Skeletal muscle tissue (tissue), 4 donors: ENCODE results near the gene CACNA2D3. TPM values are rescaled to one million over a fixed set of nuclear protein-coding genes. Genes with fewer than 3 reads are reported as not detected.
"Not testable (repeated sequence)": the region's sequence is repeated elsewhere in the genome, so short reads cannot be mapped to it uniquely, and the experiment has no call there.

Experiments used
- H3K27ac ChIP-seq: one replicate; pipeline ENCODE4 v1.7.0; 2013; ENCODE audit warnings: mild to moderate bottlenecking, low read depth, low read length, inconsistent platforms
- H3K27me3 ChIP-seq, 3 donors: one replicate each; pipeline ENCODE4 v1.7.0; 2013; ENCODE audit warnings: low read length in 3 of 3; ENCODE audit not compliant: control insufficient read depth in 3 of 3, insufficient read depth in 3 of 3
- H3K36me3 ChIP-seq, 3 donors: one replicate each; pipeline ENCODE4 v1.7.0; 2013; ENCODE audit warnings: low read length in 3 of 3; ENCODE audit not compliant: control insufficient read depth in 3 of 3, insufficient read depth in 3 of 3
- H3K4me1 ChIP-seq, 3 donors: one replicate each; pipeline ENCODE4 v1.7.0; 2013; ENCODE audit warnings: low read length in 3 of 3, mild to moderate bottlenecking in 3 of 3; ENCODE audit not compliant: control insufficient read depth in 3 of 3, insufficient read depth in 3 of 3
- H3K4me3 ChIP-seq, 3 donors: one replicate each; pipeline ENCODE4 v1.7.0; 2013; ENCODE audit warnings: low read length in 3 of 3
- H3K9ac ChIP-seq, 3 donors: one replicate each; pipeline ENCODE4 v1.7.0; 2013; ENCODE audit warnings: low read length in 3 of 3, mild to moderate bottlenecking in 3 of 3, moderate library complexity in 2 of 3, low read depth in 1 of 3
- H3K9me3 ChIP-seq, 3 donors: one replicate each; pipeline ENCODE4 v1.7.0; 2013; ENCODE audit warnings: low read length in 3 of 3; ENCODE audit not compliant: control insufficient read depth in 3 of 3
- total RNA-seq: library from RNA; depleted of rRNA; stranded (reverse); fragments of >200 nt; gene quantifications from one replicate; pipeline ENCODE4 v1.2.3, GENCODE V29; 2014
- donor health status: Osteomylitis.

The CACNA2D3 gene
- total RNA-seq, 1 donor from 2014 or later = 3.1 TPM

- Histone ChIP-seq H3K4me3 (no peak overlapping the region), H3K4me1 (no peaks in the 10 kb centered on the region), H3K27me3 (peaks cover 0 to 6% (median 0%) of the 10 kb centered on the region in 3 donors), H3K9ac (no peak overlapping the region), H3K9me3 (no peaks in the 10 kb centered on the region), H3K36me3 (no peaks in the 10 kb centered on the region), H3K27ac (no peak overlapping the region)
Measured at GRCh38 chr3:55091381-55092225, 969.3 kb downstream of the CACNA2D3 start.

DNA sequence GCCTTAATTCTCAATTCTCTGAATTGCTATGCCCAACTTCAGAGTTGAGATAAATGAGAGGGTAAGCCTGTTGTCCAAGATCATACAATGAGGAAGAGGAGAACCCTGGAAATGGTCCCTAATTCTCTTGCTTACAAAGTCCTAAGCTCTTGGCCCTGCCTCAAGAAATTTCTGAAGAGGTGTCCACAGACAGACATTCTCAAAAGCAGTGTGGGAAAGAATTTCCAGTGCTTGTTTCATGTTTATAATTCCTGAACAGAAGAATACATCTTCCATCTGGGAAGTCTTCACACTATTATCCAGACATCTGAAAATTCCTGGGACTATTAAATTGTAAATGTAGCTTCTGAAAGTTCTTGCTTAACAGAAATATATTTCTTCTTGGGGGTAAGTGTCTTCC lies 972.3 kb downstream of the CACNA2D3 start:
- Histone ChIP-seq H3K36me3 (no peaks in the 10 kb centered on the region), H3K4me3 (no peak overlapping the region), H3K27me3 (no peaks in the 10 kb centered on the region), H3K9me3 (no peaks in the 10 kb centered on the region), H3K9ac (no peak overlapping the region), H3K27ac (no peak overlapping the region), H3K4me1 (no peaks in the 10 kb centered on the region)

DNA sequence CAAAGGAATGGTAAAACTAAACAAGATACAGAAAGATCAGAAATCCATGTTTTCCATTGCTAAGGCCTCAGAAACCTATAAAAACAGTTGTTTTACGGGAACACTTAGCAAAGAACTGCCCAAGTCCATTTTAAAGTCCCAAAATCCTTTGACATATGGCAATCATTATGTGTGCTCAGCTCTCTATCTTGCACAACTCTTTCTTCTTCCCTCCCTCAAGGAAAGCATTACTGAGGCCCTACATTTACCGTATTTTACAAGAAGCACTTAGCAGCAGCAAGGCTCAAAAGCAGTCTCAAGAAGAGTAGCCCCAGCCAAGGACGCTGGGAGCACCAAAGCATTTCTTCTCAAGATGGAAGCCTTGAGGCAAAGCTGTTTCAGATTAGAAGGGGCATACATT lies 975.1 kb downstream of the CACNA2D3 start:
- no peaks in the 10 kb centered on the region for H3K27me3 ChIP-seq
- H3K36me3 ChIP-seq = no peaks in the 10 kb centered on the region
- no peak overlapping the region for H3K27ac ChIP-seq
- H3K9me3 ChIP-seq = no peaks in the 10 kb centered on the region
- no peak overlapping the region for H3K4me3 ChIP-seq
- no peaks in the 10 kb centered on the region for H3K4me1 ChIP-seq
- H3K9ac ChIP-seq = no peak overlapping the region

- Histone ChIP-seq H3K27ac (no peak overlapping the region), H3K36me3 (no peaks in the 10 kb centered on the region), H3K27me3 (no peaks in the 10 kb centered on the region), H3K4me1 (no peaks in the 10 kb centered on the region), H3K4me3 (no peak overlapping the region), H3K9ac (no peak overlapping the region), H3K9me3 (no peaks in the 10 kb centered on the region)
Measured at GRCh38 chr3:55105647-55106046, 983.3 kb downstream of the CACNA2D3 start.

GRCh38 chr3:55107187-55107586 lies 984.8 kb downstream of the CACNA2D3 start:
- Histone ChIP-seq H3K9me3 (no peaks in the 10 kb centered on the region), H3K9ac (no peak overlapping the region), H3K27ac (no peak overlapping the region), H3K4me1 (no peaks in the 10 kb centered on the region), H3K27me3 (no peaks in the 10 kb centered on the region), H3K4me3 (no peak overlapping the region), H3K36me3 (no peaks in the 10 kb centered on the region)

DNA sequence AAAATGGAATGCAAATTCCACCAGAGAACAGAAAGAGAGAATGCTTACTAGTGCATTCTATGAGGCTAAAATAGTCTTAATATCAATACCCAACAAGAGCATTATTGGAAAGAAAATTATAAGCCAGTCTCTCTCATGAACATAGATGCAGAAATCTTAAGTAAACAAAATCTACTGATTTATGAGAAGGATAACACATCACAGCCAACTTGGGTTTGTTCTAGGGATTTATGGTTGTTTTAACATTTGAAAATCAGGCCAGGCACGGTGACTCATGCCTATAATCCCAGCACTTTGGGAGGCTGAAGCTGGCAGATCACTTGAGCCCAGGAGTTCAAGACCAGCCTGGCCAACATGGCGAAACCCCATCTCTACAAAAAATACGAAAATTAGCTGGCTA lies 989.6 kb downstream of the CACNA2D3 start:
- H3K4me3 ChIP-seq, H3K27me3 ChIP-seq, H3K4me1 ChIP-seq: not testable (repeated sequence)

GRCh38 chr3:55118451-55118850 lies 996.1 kb downstream of the CACNA2D3 start:
- Histone ChIP-seq H3K9ac (no peak overlapping the region), H3K4me1 (no peaks in the 10 kb centered on the region), H3K9me3 (no peaks in the 10 kb centered on the region), H3K4me3 (no peak overlapping the region), H3K27ac (no peak overlapping the region), H3K36me3 (no peaks in the 10 kb centered on the region), H3K27me3 (no peaks in the 10 kb centered on the region)

More for the DNA sequence above, 989.6 kb downstream of the CACNA2D3 start:
- not testable (repeated sequence) for H3K9ac ChIP-seq, H3K9me3 ChIP-seq, H3K27ac ChIP-seq, H3K36me3 ChIP-seq

GRCh38 chr3:55119268-55119667 lies 996.9 kb downstream of the CACNA2D3 start:
- H3K9me3 ChIP-seq = no peaks in the 10 kb centered on the region
- no peak overlapping the region for H3K4me3 ChIP-seq
- no peak overlapping the region for H3K9ac ChIP-seq
- no peak overlapping the region for H3K27ac ChIP-seq
- no peaks in the 10 kb centered on the region for H3K27me3 ChIP-seq
- H3K4me1 ChIP-seq = no peaks in the 10 kb centered on the region
- H3K36me3 ChIP-seq = no peaks in the 10 kb centered on the region

- H3K9ac ChIP-seq = no peak overlapping the region
- H3K36me3 ChIP-seq = no peaks in the 10 kb centered on the region
- H3K4me3 ChIP-seq = no peak overlapping the region
- H3K27ac ChIP-seq = no peak overlapping the region
- H3K4me1 ChIP-seq = no peaks in the 10 kb centered on the region
- H3K9me3 ChIP-seq = no peaks in the 10 kb centered on the region
- H3K27me3 ChIP-seq = peaks cover 0 to 1% (median under 1%) of the 10 kb centered on the region in 3 donors
Measured at GRCh38 chr3:55122312-55122711, 1000.0 kb downstream of the CACNA2D3 start.
